Ovary (tissue), 9 donors: ENCODE data around the gene ICAM3. TPM values are rescaled to one million over a fixed set of nuclear protein-coding genes. Genes with fewer than 3 reads are reported as not detected.

Experiments used
- DNase-seq, 5 donors: peaks; one replicate each; pipeline ENCODE4 v3.0.0-alpha.2; 2019 to 2020
- H3K27ac ChIP-seq, 2 donors: fragments of 200-600 bp; one replicate each; pipeline versions ENCODE4 v1.5.1 to v1.8.0; 2019 to 2022
- H3K27me3 ChIP-seq: fragments of 200-600 bp; one replicate; pipeline ENCODE4 v1.8.0; 2022
- H3K36me3 ChIP-seq: fragments of 200-600 bp; sonication (generic); one replicate; pipeline ENCODE4 v1.5.1; 2019
- H3K4me1 ChIP-seq: one replicate; pipeline ENCODE4 v1.8.1; 2013; ENCODE audit warnings: mild to moderate bottlenecking, moderate library complexity; ENCODE audit not compliant: insufficient read depth
- H3K4me3 ChIP-seq: fragments of 200-600 bp; sonication (generic); one replicate; pipeline ENCODE4 v1.5.1; 2017
- H3K9me3 ChIP-seq, 2 donors: fragments of 200-600 bp in 1 of 2; sonication (generic) in 1 of 2; one replicate each; pipeline versions ENCODE4 v1.5.1 to v1.8.1; 2013 to 2019; ENCODE audit warnings: mild to moderate bottlenecking in 1 of 2, moderate library complexity in 1 of 2
- CTCF ChIP-seq, 3 donors: fragments of 450-650 bp in 2 of 3; fragments of 200-600 bp in 1 of 3; IDR thresholded peaks; one replicate each; pipeline versions ENCODE4 v1.5.1 to v1.8.0; 2016 to 2022; ENCODE audit warnings: antibody characterized with exemption in 3 of 3, mild to moderate bottlenecking in 1 of 3
- EP300 ChIP-seq: sonication (generic); formaldehyde crosslinking; IDR thresholded peaks from one replicate; pipeline ENCODE4 v1.6.1; 2017; ENCODE audit warnings: antibody characterized with exemption
- POLR2A ChIP-seq: fragments of 450-650 bp; IDR thresholded peaks from one replicate; pipeline ENCODE4 v1.6.1; 2017; ENCODE audit warnings: antibody characterized with exemption, mild to moderate bottlenecking, moderate library complexity
- WGBS, 3 donors: extraction: QIAGEN DNeasy Blood & Tissue Kit in 1 of 3; methylation state at CpG; one replicate each; pipeline versions ENCODE4 v1.1.5 to v1.1.7; 2013 to 2017; 5-methylcytosine and 5-hydroxymethylcytosine counted together
- intact Hi-C, 4 donors: fragments of 100-400 bp; cut with DNase I; formaldehyde crosslinking; loops; one replicate each; pipeline versions ENCODE4 v1.11.0 to v1.15.1; 2022 to 2023
- polyA plus RNA-seq, 2 donors: library from polyadenylated mRNA; stranded (reverse); fragments of 200-250 nt in 1 of 2; fragments of 350-450 nt in 1 of 2; fragmentation: Illumina TruSeq in 1 of 2; extraction: RNeasy Lipid Tissue Mini Kit (QIAGEN cat#74804) in 1 of 2; gene quantifications; one replicate each; pipeline ENCODE4 v1.2.3, GENCODE V29; 2013 to 2014
- total RNA-seq, 7 donors: library from RNA; depleted of rRNA in 2 of 7; stranded (reverse); fragments of >200 nt in 2 of 7; fragmentation: NEBNext Ultra II Directional in 3 of 7; extraction: Animal tissue kit (Norgen Biotek cat#: 25700) in 3 of 7; gene quantifications; one replicate each; pipeline versions ENCODE4 v1.1.0 to v1.2.4, GENCODE V29; 2016 to 2023
- donor health status: DM: no; HTN: no; CAD: no; lungs with moderate emphysema.
- donor health status: DM: no; HTN: no; CAD: no.
- donor health status: Bipolar disorder and iron deficiency.
- donor health status: DM: yes; HTN: yes; CAD: no.
- donor health status: DM: no; HTN: no; CAD: no.
- donor health status: DM: yes; HTN: yes; CAD: no.

The ICAM3 gene
- total and polyA plus RNA-seq, 9 donors = 2.2 to 10.9 (median 3.9) TPM

- Histone ChIP-seq H3K4me1 (no peaks in the 10 kb centered on the region), H3K4me3 (no peak overlapping the region), H3K27ac (no peak overlapping the region), H3K9me3 (no peaks in the 10 kb centered on the region), H3K36me3 (no peaks in the 10 kb centered on the region), H3K27me3 (no peaks in the 10 kb centered on the region)
- DNase-seq = no peak
- TF ChIP-seq POLR2A (no peak), CTCF (IDR thresholded peaks at IDR 0.05) (no peak), EP300 (no peak)
- intact Hi-C loops = no loop called here
- 90 to 94% (median 91%) methylated on average over 17 to 19 of the region's 19 CpGs for WGBS, 3 donors
Observed at GRCh38 chr19:10321874-10322835, 17.3 kb downstream of the ICAM3 start.

- Histone ChIP-seq H3K4me1 (no peaks in the 10 kb centered on the region), H3K9me3 (no peaks in the 10 kb centered on the region), H3K36me3 (no peaks in the 10 kb centered on the region), H3K27me3 (no peaks in the 10 kb centered on the region), H3K4me3 (no peak overlapping the region), H3K27ac (no peak overlapping the region)
- TF ChIP-seq CTCF (IDR thresholded peaks at IDR 0.05) (no peak), POLR2A (no peak), EP300 (no peak)
- no peak for DNase-seq
- WGBS, 3 donors = 89 to 91% (median 91%) methylated on average over 11 of the region's 11 CpGs
- intact Hi-C loops = no loop called here
Observed at GRCh38 chr19:10321417-10321797, 18.0 kb downstream of the ICAM3 start.

GRCh38 chr19:10320602-10321416 lies 18.6 kb downstream of the ICAM3 start:
- H3K4me1 ChIP-seq = peaks cover 1% of the 10 kb centered on the region
- H3K27ac ChIP-seq = no peak overlapping the region
- TF ChIP-seq CTCF (IDR thresholded peaks at IDR 0.05) (no peak), EP300 (no peak), POLR2A (no peak)
- H3K36me3 ChIP-seq = no peaks in the 10 kb centered on the region
- no peaks in the 10 kb centered on the region for H3K27me3 ChIP-seq
- intact Hi-C loops = no loop called here
- no peak for DNase-seq
- H3K4me3 ChIP-seq = no peak overlapping the region
- WGBS, 3 donors = 89% methylated on average over 20 to 32 of the region's 32 CpGs
- no peaks in the 10 kb centered on the region for H3K9me3 ChIP-seq

GRCh38 chr19:10318807-10319682 lies 20.4 kb downstream of the ICAM3 start:
- Histone ChIP-seq H3K36me3 (no peaks in the 10 kb centered on the region), H3K27ac (no peak overlapping the region), H3K9me3 (no peaks in the 10 kb centered on the region), H3K27me3 (no peaks in the 10 kb centered on the region), H3K4me3 (no peak overlapping the region), H3K4me1 (peaks cover 3% of the 10 kb centered on the region)
- DNase-seq = no peak
- no peak for TF ChIP-seq POLR2A
- TF ChIP-seq EP300 = no peak
- no peak for TF ChIP-seq CTCF (IDR thresholded peaks at IDR 0.05)
- 86 to 91% (median 87%) methylated on average over 13 of the region's 13 CpGs for WGBS, 3 donors
- intact Hi-C loops = no loop called here
